ENCODE data around the gene TMEM238.

The TMEM238 gene

GRCh38 chr19:55383279-55384130 lies 587 bp downstream of the TMEM238 start:
- no peak for TF ChIP-seq CTCF (IDR thresholded peaks at IDR 0.05; ENCODE audit: low read depth, low read length)
- peak overlapping the region; percentile 29 for H3K4me3 ChIP-seq (ENCODE audit: low read depth, low read length)

- no peak overlapping the region for H3K4me3 ChIP-seq (ENCODE audit: low read depth, low read length)
These were observed 1.5 kb downstream of the TMEM238 start for GRCh38 chr19:55382522-55383054.

GRCh38 chr19:55382013-55382412 lies 2.1 kb downstream of the TMEM238 start:
- no peak overlapping the region for H3K4me3 ChIP-seq (ENCODE audit: low read depth, low read length)
- TF ChIP-seq CTCF (IDR thresholded peaks at IDR 0.05; ENCODE audit: low read depth, low read length), result no peak

More at GRCh38 chr19:55382522-55383054, 1.5 kb downstream of the TMEM238 start:
- TF ChIP-seq CTCF (IDR thresholded peaks at IDR 0.05; ENCODE audit: low read depth, low read length), result no peak

- TF ChIP-seq CTCF (IDR thresholded peaks at IDR 0.05; ENCODE audit: low read depth, low read length), result no peak
- H3K4me3 ChIP-seq (ENCODE audit: low read depth, low read length), result no peak overlapping the region
These were observed 4.9 kb downstream of the TMEM238 start for GRCh38 chr19:55379174-55379573.

GRCh38 chr19:55377356-55378131 lies 6.5 kb downstream of the TMEM238 start:
- no peak for TF ChIP-seq CTCF (IDR thresholded peaks at IDR 0.05; ENCODE audit: low read depth, low read length)
- H3K4me3 ChIP-seq (ENCODE audit: low read depth, low read length), result no peak overlapping the region

DNA sequence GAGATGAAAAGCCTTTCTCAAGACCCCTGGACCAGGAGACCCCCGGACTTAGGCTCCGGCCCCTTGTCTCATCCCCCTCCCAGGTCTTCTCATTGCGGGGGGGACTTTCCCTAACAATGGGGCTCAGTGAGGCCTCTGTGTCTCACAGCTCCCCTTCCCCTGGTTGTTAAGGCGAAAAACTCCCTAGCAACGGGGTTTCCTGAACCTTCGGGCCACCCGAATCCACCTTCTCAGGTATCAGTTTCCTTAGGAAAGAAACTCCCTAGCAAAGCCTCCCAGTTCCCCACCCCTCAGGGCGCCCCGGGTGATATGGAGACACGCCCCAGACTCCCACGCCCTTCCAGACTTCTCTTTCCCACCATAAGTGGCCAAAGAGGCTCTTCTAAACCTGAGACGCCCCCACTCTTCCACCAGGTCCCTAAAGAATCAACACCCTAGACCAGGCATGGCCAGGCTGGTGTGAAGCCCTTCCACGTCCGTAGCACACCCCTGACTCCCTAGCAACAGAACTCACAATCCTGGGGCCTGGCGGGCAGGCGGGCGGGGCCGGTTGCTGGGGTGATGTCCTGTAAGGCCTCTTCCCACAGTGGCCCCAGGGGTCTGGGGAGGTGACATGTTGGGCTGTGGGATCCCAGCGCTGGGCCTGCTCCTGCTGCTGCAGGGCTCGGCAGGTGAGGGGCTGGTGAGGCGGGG lies 7.7 kb downstream of the TMEM238 start, which contains the start of gene TMEM190:
Gene TMEM190 (plus strand): TSS at position 586 of the 693 bp plus-strand sequence. CDS start 28 bp downstream, at position 614.
- no peak within 1 kb of the TSS for H3K4me3 ChIP-seq (ENCODE audit: low read depth, low read length)

More for the DNA sequence above, 7.7 kb downstream of the TMEM238 start, which contains the start of gene TMEM190:
- no peak for TF ChIP-seq CTCF (IDR thresholded peaks at IDR 0.05; ENCODE audit: low read depth, low read length)

Measured in WI38 (cell line).